OCI-LY7 (cell line): ENCODE measurements around the gene IGF1R. TPM values are rescaled to one million over a fixed set of nuclear protein-coding genes. Genes with fewer than 3 reads are reported as not detected.
A peak's percentile ranks its signal among the peaks of the same experiment; 100 is the strongest.

ENCODE experiments used
- BruUV-seq: library from RNA; stranded (reverse); fragments of 400-500 nt; replicated peaks from 2 replicates; lab custom pipeline; 2021; lab: Mats Ljungman, UMichigan
- CTCF ChIA-PET: fragments of 300-600 bp; sonication (Branson Sonifier 250); formaldehyde crosslinking; loops from one replicate; lab custom pipeline; 2022; ENCODE audit warnings: antibody characterized with exemption; ENCODE audit not compliant: unreplicated experiment; lab: Charles Lee
- POLR2A ChIA-PET: fragments of 300-600 bp; sonication (Branson Sonifier 250); formaldehyde crosslinking; loops from one replicate; lab custom pipeline; 2022; ENCODE audit warnings: antibody characterized with exemption; lab: Charles Lee
- DNase-seq: peaks from one replicate; pipeline ENCODE4 v3.0.0-alpha.2; 2015; ENCODE audit warnings: low spot score
- H2AFZ ChIP-seq: fragments of 200-600 bp; sonication (generic), shearing (Covaris generic); 2 replicates; pipeline ENCODE4 v1.6.1; 2014; ENCODE audit warnings: mild to moderate bottlenecking, antibody characterized with exemption, low read length, moderate library complexity
- H3K27ac ChIP-seq: fragments of 200-600 bp; sonication (generic); 2 replicates; pipeline ENCODE4 v1.5.1; 2014; ENCODE audit warnings: mixed run types, low read depth, mild to moderate bottlenecking, moderate library complexity, low read length, inconsistent platforms; ENCODE audit not compliant: poor library complexity, severe bottlenecking
- H3K36me3 ChIP-seq: fragments of 200-600 bp; sonication (generic); 2 replicates; pipeline ENCODE4 v1.6.1; 2014; ENCODE audit warnings: mild to moderate bottlenecking, antibody characterized with exemption, low read length, moderate library complexity, mixed read lengths; ENCODE audit not compliant: insufficient read depth
- H3K4me1 ChIP-seq: fragments of 200-600 bp; sonication (generic); 2 replicates; pipeline ENCODE4 v1.5.1; 2014; ENCODE audit warnings: mild to moderate bottlenecking, low read length; ENCODE audit not compliant: insufficient read depth, poor library complexity, severe bottlenecking
- H3K4me2 ChIP-seq: fragments of 200-600 bp; sonication (generic); 2 replicates; pipeline ENCODE4 v1.6.1; 2014; ENCODE audit warnings: mild to moderate bottlenecking, low read length
- H3K4me3 ChIP-seq: fragments of 200-600 bp; sonication (generic); 2 replicates; pipeline ENCODE4 v1.5.1; 2014; ENCODE audit warnings: mild to moderate bottlenecking, low read depth, low read length; ENCODE audit not compliant: poor library complexity, severe bottlenecking
- H3K79me2 ChIP-seq: fragments of 200-600 bp; sonication (generic); 2 replicates; pipeline ENCODE4 v1.6.1; 2016; ENCODE audit warnings: low read depth, mild to moderate bottlenecking, low read length, moderate library complexity, mixed read lengths; ENCODE audit not compliant: insufficient read depth
- H3K9me2 ChIP-seq: fragments of 200-600 bp; sonication (generic); 2 replicates; pipeline ENCODE4 v1.6.1; 2016; ENCODE audit warnings: mild to moderate bottlenecking, low read length, mixed read lengths; ENCODE audit not compliant: insufficient read depth
- H3K9me3 ChIP-seq: fragments of 200-600 bp; sonication (generic); 2 replicates; pipeline ENCODE4 v1.6.1; 2014; ENCODE audit warnings: mild to moderate bottlenecking, mixed run types, low read length, mixed read lengths
- H4K20me1 ChIP-seq: fragments of 200-600 bp; sonication (generic); 2 replicates; pipeline ENCODE4 v1.6.1; 2014; ENCODE audit warnings: mild to moderate bottlenecking, antibody characterized with exemption, low read length, moderate library complexity, mixed read lengths; ENCODE audit not compliant: insufficient read depth
- CTCF ChIP-seq: fragments of 200-600 bp; sonication (generic); conservative IDR thresholded peaks from 2 replicates; pipeline ENCODE4 v1.5.1; 2014; ENCODE audit warnings: mild to moderate bottlenecking, antibody characterized with exemption, low read length, moderate library complexity, mixed read lengths
- EZH2phosphoT487 ChIP-seq: fragments of 200-600 bp; sonication (generic); IDR thresholded peaks from 2 replicates; pipeline ENCODE4 v1.6.1; 2018; ENCODE audit warnings: low read depth, borderline replicate concordance, mild to moderate bottlenecking, mixed run types, antibody characterized with exemption, low read length, moderate library complexity, mixed read lengths
- intact Hi-C: fragments of 100-400 bp; cut with micrococcal nuclease; formaldehyde crosslinking; loops from one replicate; pipeline ENCODE4 v1.10.0; 2022; ENCODE audit not compliant: unreplicated experiment
- total RNA-seq, 2 experiments: library from RNA; depleted of rRNA in 1 of 2; stranded (reverse); fragments of >200 nt in 1 of 2; shearing (Covaris generic) in 1 of 2; gene quantifications; 2 replicates each; pipeline ENCODE4 v1.2.3, GENCODE V29; 2014 to 2022

IGF1R gene
- total RNA-seq, 2 experiments from 2014 or later: 26.5 to 29.1 TPM

GRCh38 chr15:98708037-98708590 lies 59.8 kb downstream of the IGF1R start:
- no peaks in the 10 kb centered on the region for H3K79me2 ChIP-seq
- ChIA-PET CTCF (interaction anchor here (0.8 kb wide), 1 partner anchor 59 kb away, joined by 5 read pairs; no protein-coding TSS in a partner anchor), POLR2A (interaction anchor here (1.0 kb wide), 1 partner anchor 11 kb away, joined by 3 read pairs; no protein-coding TSS in a partner anchor)
- no peak overlapping the region for H3K4me3 ChIP-seq
- DNase-seq: no peak
- H3K27ac ChIP-seq: no peak overlapping the region
- no TSS peak for BruUV-seq
- no peaks in the 10 kb centered on the region for H3K36me3 ChIP-seq
- TF ChIP-seq EZH2phosphoT487 (no peak), CTCF (no peak)
- H3K9me2 ChIP-seq: no peaks in the 10 kb centered on the region
- peaks cover under 1% of the 10 kb centered on the region for H3K4me1 ChIP-seq
- no peak overlapping the region for H2AFZ ChIP-seq
- H3K4me2 ChIP-seq: no peak overlapping the region
- H4K20me1 ChIP-seq: 0 out of 2 replicates have a peak, but pooled peaks cover 6% of the 10 kb centered on the region
- intact Hi-C loops: no loop called here
- no peaks in the 10 kb centered on the region for H3K9me3 ChIP-seq

- no peaks in the 10 kb centered on the region for H3K9me3 ChIP-seq
- ChIA-PET POLR2A (no interaction called here), CTCF (no interaction called here)
- H3K4me1 ChIP-seq: peaks cover 9% of the 10 kb centered on the region
- H3K79me2 ChIP-seq: peaks cover 5% of the 10 kb centered on the region; the same call in 1 of the 2 replicates
- TF ChIP-seq CTCF (no peak), EZH2phosphoT487 (no peak)
- H3K4me3 ChIP-seq: no peak overlapping the region
- no peak overlapping the region for H3K4me2 ChIP-seq
- no peaks in the 10 kb centered on the region for H3K9me2 ChIP-seq
- intact Hi-C loops: no loop called here
- H4K20me1 ChIP-seq: peaks cover 16% of the 10 kb centered on the region
- no peak for DNase-seq
- no peak overlapping the region for H2AFZ ChIP-seq
- H3K36me3 ChIP-seq: no peaks in the 10 kb centered on the region
- no peak overlapping the region for H3K27ac ChIP-seq
- no TSS peak for BruUV-seq
Observed at GRCh38 chr15:98711810-98712209, 63.5 kb downstream of the IGF1R start.

- H3K79me2 ChIP-seq: peaks cover 5% of the 10 kb centered on the region; the same call in 1 of the 2 replicates
- no peaks in the 10 kb centered on the region for H3K9me3 ChIP-seq
- peaks cover 9% of the 10 kb centered on the region for H3K4me1 ChIP-seq
- H3K27ac ChIP-seq: no peak overlapping the region
- no TSS peak for BruUV-seq
- TF ChIP-seq CTCF (no peak), EZH2phosphoT487 (no peak)
- no peaks in the 10 kb centered on the region for H3K36me3 ChIP-seq
- ChIA-PET POLR2A (no interaction called here), CTCF (no interaction called here)
- H2AFZ ChIP-seq: no peak overlapping the region
- no peak overlapping the region for H3K4me3 ChIP-seq
- intact Hi-C loops: no loop called here
- peaks cover 16% of the 10 kb centered on the region for H4K20me1 ChIP-seq
- H3K9me2 ChIP-seq: no peaks in the 10 kb centered on the region
- no peak for DNase-seq
- peak overlapping the region; percentile 26; the same call in 1 of the 2 replicates for H3K4me2 ChIP-seq
Observed at GRCh38 chr15:98712845-98713584, 64.7 kb downstream of the IGF1R start.
